GM19240 (cell line): ENCODE data around the gene C9orf43.
A peak's percentile ranks its signal among the peaks of the same experiment; 100 is the strongest.
"Not testable (repeated sequence)": the region's sequence is repeated elsewhere in the genome, so short reads cannot be mapped to it uniquely, and the experiment has no call there.

Experiments used
- DNase-seq: peaks from one replicate; pipeline ENCODE4 v3.0.0; 2011; ENCODE audit warnings: low spot score; ENCODE audit not compliant: insufficient read length

The C9orf43 gene

GRCh38 chr9:113410207-113410864 is at the start of gene C9orf43, which contains the start of gene POLE3:
Gene C9orf43, plus strand, starts transcription at chr9:113410747. Its CDS starts 2,747 bp downstream, at chr9:113413494.
Gene POLE3, minus strand, starts transcription at chr9:113410675. Its CDS starts 382 bp downstream, at chr9:113410293.
- DNase-seq, result peak; percentile 51

- DNase-seq, result no peak
These were observed 49.1 kb upstream of the C9orf43 start for GRCh38 chr9:113361304-113362018.

GRCh38 chr9:113363336-113363735 is 47.2 kb upstream of the C9orf43 start:
- no peak for DNase-seq

- no peak for DNase-seq
These were observed 45.6 kb upstream of the C9orf43 start for GRCh38 chr9:113364951-113365350.

- not testable (repeated sequence) for DNase-seq
These were observed 44.9 kb upstream of the C9orf43 start for GRCh38 chr9:113365652-113366051.

- DNase-seq, result no peak
These were observed 42.1 kb upstream of the C9orf43 start for GRCh38 chr9:113368348-113368981.

GRCh38 chr9:113368982-113369854 is 41.3 kb upstream of the C9orf43 start:
- no peak for DNase-seq

- no peak for DNase-seq
These were observed 40.7 kb upstream of the C9orf43 start for GRCh38 chr9:113369855-113370140.

GRCh38 chr9:113370806-113371325 is 39.7 kb upstream of the C9orf43 start:
- no peak for DNase-seq

- no peak for DNase-seq
These were observed 38.5 kb upstream of the C9orf43 start for GRCh38 chr9:113372059-113372458.

- DNase-seq, result no peak
These were observed 37.3 kb upstream of the C9orf43 start for GRCh38 chr9:113373256-113373655.

GRCh38 chr9:113373676-113374392 is 36.7 kb upstream of the C9orf43 start:
- no peak for DNase-seq

- DNase-seq, result no peak
These were observed 35.2 kb upstream of the C9orf43 start for GRCh38 chr9:113375057-113376023.

- DNase-seq, result peak; percentile 70
These were observed 33.6 kb upstream of the C9orf43 start, which contains the start of gene HDHD3 for GRCh38 chr9:113376634-113377567. Gene HDHD3, minus strand, starts transcription at chr9:113376986. Its CDS starts 2,632 bp downstream, at chr9:113374354.

GRCh38 chr9:113379094-113379828 is 31.3 kb upstream of the C9orf43 start:
- not testable (repeated sequence) for DNase-seq

- DNase-seq, result not testable (repeated sequence)
These were observed 30.7 kb upstream of the C9orf43 start for GRCh38 chr9:113379829-113380210.

GRCh38 chr9:113380869-113381378 is 29.6 kb upstream of the C9orf43 start:
- no peak for DNase-seq
